ENCODE data around the gene UGT1A8. TPM values are rescaled to one million over a fixed set of nuclear protein-coding genes. Genes with fewer than 3 reads are reported as not detected.
"Not testable (repeated sequence)": the region's sequence is repeated elsewhere in the genome, so short reads cannot be mapped to it uniquely, and the experiment has no call there.

The UGT1A8 gene
- total RNA-seq, 2 experiments from 2014 or later: not detected

DNA sequence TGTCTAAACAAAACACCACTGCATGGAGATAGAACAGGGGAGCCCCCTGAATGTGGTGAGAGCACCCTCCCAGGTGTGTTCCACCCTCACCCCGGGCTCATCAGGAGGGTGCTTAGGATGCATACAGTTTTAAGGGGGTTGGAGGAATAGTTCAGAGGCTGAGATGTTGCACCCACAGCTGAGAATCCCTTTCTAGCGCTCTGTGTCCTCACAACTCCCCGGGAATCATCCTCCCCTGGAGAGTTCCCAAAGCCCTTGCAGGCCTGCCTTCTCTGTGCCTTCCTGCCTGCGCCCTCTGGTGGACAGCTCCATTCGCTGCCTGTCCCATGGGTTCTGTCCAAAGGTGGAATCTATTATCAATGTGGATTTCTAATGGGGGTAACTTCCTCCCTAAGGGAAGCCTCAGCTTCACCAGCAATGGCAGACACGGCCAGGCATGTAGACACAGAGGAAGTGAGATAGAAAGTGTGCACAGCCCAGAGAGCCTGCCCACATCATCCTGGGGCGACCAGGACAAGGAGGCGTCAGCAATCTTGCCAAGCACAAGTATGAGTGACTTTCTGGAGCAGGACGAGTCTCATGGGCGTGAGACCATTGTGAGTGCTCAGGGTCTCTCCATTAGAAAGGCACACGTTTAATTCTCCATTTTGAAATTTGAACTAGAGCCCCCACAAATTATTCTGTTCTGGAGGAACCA lies 94.0 kb downstream of the UGT1A8 start:
- peak; percentile 78 for DNase-seq
- Mint-ChIP-seq H3K4me3 (no peak overlapping the region), H3K27ac (no peak overlapping the region), H3K4me1 (ENCODE audit: low read depth) (peaks cover 16% of the 10 kb centered on the region), H3K36me3 (ENCODE audit: low read depth) (no peaks in the 10 kb centered on the region), H3K9me3 (ENCODE audit: insufficient read depth) (no peaks in the 10 kb centered on the region), H3K27me3 (ENCODE audit: low read depth) (peaks cover 12% of the 10 kb centered on the region)
- peak; percentile 84 for ATAC-seq
- ChIA-PET POLR2A (no interaction called here), CTCF (interaction anchor here (1.0 to 1.1 kb wide), 2 partner anchors 15 to 661 kb away, joined by 3 to 4 read pairs; no protein-coding TSS in a partner anchor)

DNA sequence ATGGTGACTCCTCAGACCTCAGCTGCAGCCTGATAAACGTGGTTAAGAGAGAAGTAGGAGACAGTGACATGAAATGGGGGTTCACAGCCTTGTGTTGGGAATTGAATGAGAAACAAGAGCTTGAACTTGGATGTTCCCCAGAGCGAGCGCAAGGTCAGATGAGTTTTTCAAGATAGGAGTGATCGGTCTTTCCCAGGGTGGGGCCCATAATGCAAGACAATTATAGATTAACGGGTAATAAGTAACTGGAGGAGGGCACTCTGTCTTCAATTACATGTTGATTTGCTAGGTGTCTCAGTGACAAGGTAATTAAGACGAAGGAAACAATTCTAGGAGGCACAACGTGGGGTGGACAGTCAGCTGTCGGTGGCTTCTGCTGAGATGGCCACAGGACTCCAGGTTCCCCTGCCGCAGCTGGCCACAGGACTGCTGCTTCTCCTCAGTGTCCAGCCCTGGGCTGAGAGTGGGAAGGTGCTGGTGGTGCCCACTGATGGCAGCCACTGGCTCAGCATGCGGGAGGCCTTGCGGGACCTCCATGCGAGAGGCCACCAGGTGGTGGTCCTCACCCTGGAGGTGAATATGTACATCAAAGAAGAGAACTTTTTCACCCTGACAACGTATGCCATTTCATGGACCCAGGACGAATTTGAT lies 95.3 kb downstream of the UGT1A8 start, which contains the start of gene UGT1A5:
Gene UGT1A5, plus strand, starts transcription at position 297 of the 651 bp plus-strand sequence. Its CDS starts 85 bp downstream, at position 382.
- H3K27me3 Mint-ChIP-seq (ENCODE audit: low read depth): peaks cover 12% of the 10 kb centered on the region
- no peaks in the 10 kb centered on the region for H3K36me3 Mint-ChIP-seq (ENCODE audit: low read depth)
- DNase-seq (no peak), ATAC-seq (no peak)
- no peak within 1 kb of the TSS for H3K27ac Mint-ChIP-seq
- ChIA-PET CTCF (interaction anchor here (0.7 kb wide), 1 partner anchor 236 kb away, joined by 3 read pairs; no protein-coding TSS in a partner anchor), POLR2A (no interaction called here)
- no peak within 1 kb of the TSS for H3K4me3 Mint-ChIP-seq
- H3K9me3 Mint-ChIP-seq (ENCODE audit: insufficient read depth): no peaks in the 10 kb centered on the region
- peaks cover 16% of the 10 kb centered on the region for H3K4me1 Mint-ChIP-seq (ENCODE audit: low read depth)

DNA sequence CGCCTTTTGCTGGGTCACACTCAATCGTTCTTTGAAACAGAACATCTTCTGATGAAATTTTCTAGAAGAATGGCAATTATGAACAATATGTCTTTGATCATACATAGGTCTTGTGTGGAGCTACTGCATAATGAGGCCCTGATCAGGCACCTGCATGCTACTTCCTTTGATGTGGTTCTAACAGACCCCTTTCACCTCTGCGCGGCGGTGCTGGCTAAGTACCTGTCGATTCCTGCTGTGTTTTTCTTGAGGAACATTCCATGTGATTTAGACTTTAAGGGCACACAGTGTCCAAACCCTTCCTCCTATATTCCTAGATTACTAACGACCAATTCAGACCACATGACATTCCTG lies 95.8 kb downstream of the UGT1A8 start:
- no peaks in the 10 kb centered on the region for H3K9me3 Mint-ChIP-seq (ENCODE audit: insufficient read depth)
- ChIA-PET POLR2A (no interaction called here), CTCF (no interaction called here)
- no peak for DNase-seq
- no peak for ATAC-seq
- H3K27me3 Mint-ChIP-seq (ENCODE audit: low read depth): peaks cover 12% of the 10 kb centered on the region
- peaks cover 16% of the 10 kb centered on the region for H3K4me1 Mint-ChIP-seq (ENCODE audit: low read depth)
- H3K27ac Mint-ChIP-seq: no peak overlapping the region
- no peak overlapping the region for H3K4me3 Mint-ChIP-seq
- no peaks in the 10 kb centered on the region for H3K36me3 Mint-ChIP-seq (ENCODE audit: low read depth)

DNA sequence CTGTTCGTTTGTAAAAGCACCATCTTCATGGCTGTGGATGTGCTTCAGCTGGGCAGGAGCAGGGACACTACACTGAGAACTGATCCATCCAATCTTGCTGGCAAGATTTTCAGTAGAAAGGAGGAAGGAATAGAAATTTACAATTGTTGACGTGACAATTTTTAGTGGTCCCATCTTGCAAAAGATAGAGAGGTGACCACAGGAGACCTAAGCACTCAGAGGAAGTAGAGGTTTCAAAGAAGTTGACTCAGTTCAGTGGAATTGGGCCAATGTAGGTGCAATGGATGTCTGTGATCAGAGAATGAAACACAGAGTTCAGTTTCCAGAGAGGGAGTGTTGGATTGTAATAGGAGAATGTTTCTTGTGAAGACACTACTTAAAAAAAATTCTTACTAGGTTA lies 96.7 kb downstream of the UGT1A8 start:
- ATAC-seq: no peak
- peaks cover 16% of the 10 kb centered on the region for H3K4me1 Mint-ChIP-seq (ENCODE audit: low read depth)
- H3K4me3 Mint-ChIP-seq: no peak overlapping the region
- ChIA-PET CTCF (no interaction called here), POLR2A (no interaction called here)
- H3K9me3 Mint-ChIP-seq (ENCODE audit: insufficient read depth): no peaks in the 10 kb centered on the region
- H3K36me3 Mint-ChIP-seq (ENCODE audit: low read depth): no peaks in the 10 kb centered on the region
- H3K27me3 Mint-ChIP-seq (ENCODE audit: low read depth): peaks cover 13% of the 10 kb centered on the region
- DNase-seq: no peak
- H3K27ac Mint-ChIP-seq: no peak overlapping the region

DNA sequence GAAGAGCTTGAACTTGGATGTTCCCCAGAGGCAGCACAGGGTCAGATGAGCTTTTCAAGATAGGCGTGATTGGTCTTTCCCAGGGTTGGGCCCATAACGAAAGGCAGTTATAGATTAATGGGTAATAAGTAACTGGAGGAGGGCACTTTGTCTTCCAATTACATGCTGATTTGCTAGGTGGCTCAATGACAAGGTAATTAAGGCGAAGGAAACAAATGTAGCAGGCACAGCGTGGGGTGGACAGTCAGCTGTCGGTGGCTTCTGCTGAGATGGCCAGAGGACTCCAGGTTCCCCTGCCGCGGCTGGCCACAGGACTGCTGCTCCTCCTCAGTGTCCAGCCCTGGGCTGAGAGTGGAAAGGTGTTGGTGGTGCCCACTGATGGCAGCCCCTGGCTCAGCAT lies 101.1 kb downstream of the UGT1A8 start, which contains the start of gene UGT1A4:
Gene UGT1A4, plus strand, starts transcription at position 185 of the 400 bp plus-strand sequence. Its CDS starts 85 bp downstream, at position 270.
- no peak within 1 kb of the TSS for H3K4me3 Mint-ChIP-seq
- H3K9me3 Mint-ChIP-seq (ENCODE audit: insufficient read depth): no peaks in the 10 kb centered on the region
- ChIA-PET CTCF (no interaction called here), POLR2A (no interaction called here)
- peaks cover 9% of the 10 kb centered on the region for H3K4me1 Mint-ChIP-seq (ENCODE audit: low read depth)
- ATAC-seq (no peak), DNase-seq (no peak)
- H3K36me3 Mint-ChIP-seq (ENCODE audit: low read depth): no peaks in the 10 kb centered on the region
- peaks cover 16% of the 10 kb centered on the region for H3K27me3 Mint-ChIP-seq (ENCODE audit: low read depth)
- H3K27ac Mint-ChIP-seq: no peak within 1 kb of the TSS

DNA sequence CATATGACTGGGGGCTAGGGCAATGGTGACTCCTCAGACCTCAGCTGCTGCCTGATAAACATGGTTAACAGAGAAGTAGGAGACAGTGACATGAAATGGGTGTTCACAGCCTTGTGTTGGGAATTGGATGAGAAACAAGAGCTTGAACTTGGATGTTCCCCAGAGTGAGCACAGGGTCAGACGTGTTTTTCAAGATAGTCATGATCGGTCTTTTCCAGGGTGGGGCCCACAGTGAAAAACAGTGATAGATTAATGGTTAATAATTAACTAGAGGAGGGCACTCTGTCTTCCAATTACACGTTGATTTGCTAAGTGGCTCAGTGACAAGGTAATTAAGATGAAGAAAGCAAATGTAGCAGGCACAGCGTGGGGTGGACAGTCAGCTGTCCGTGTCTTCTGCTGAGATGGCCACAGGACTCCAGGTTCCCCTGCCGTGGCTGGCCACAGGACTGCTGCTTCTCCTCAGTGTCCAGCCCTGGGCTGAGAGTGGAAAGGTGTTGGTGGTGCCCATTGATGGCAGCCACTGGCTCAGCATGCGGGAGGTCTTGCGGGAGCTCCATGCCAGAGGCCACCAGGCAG lies 111.4 kb downstream of the UGT1A8 start, which contains the start of gene UGT1A3:
Gene UGT1A3, plus strand, starts transcription at position 320 of the 579 bp plus-strand sequence. Its CDS starts 85 bp downstream, at position 405.
- H3K4me1 Mint-ChIP-seq (ENCODE audit: low read depth): no peaks in the 10 kb centered on the region
- H3K9me3 Mint-ChIP-seq (ENCODE audit: insufficient read depth): no peaks in the 10 kb centered on the region
- ATAC-seq: no peak
- no peak for DNase-seq
- H3K36me3 Mint-ChIP-seq (ENCODE audit: low read depth): no peaks in the 10 kb centered on the region
- peaks cover 5% of the 10 kb centered on the region for H3K27me3 Mint-ChIP-seq (ENCODE audit: low read depth)
- CTCF ChIA-PET: interaction anchor here (0.7 kb wide), 1 partner anchor 84 kb away, joined by 3 read pairs; no protein-coding TSS in a partner anchor
- POLR2A ChIA-PET: no interaction called here
- no peak within 1 kb of the TSS for H3K4me3 Mint-ChIP-seq
- no peak within 1 kb of the TSS for H3K27ac Mint-ChIP-seq

DNA sequence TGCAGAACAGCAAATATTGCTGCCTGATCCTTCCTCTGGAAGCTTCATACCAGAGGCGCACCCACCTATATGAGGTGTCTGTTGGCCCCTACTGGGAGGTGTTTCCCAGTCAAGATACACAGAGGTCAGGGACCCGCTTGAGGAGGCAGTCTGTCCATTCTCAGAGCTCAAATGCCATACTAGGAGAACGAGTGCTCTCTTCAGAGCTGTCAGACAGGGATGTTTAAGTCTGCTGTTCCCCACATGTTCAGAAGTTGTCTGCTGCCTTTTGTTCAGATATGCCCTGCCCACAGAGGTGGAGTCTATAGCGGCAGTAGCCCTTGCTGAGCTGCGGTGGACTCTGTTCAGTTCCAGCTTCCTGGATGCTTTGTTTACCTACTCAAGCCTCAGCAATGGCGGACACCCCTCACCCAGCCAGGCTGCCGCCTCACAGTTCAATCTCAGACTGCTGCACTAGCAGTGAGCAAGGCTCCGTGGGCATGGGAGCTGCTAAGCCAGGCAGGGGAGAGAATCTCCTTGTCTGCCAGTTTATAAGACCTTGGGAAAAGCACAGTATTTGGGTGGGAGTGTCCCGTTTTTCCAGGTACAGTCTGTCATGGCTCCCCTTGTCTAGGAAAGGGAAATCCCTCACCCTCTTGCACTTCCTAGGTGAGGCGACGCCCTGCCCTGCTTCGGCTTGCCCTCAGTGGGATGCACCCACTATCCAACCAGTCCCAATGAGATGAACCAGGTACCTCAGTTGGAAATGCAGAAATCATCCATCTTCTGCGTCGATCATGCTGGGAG lies 119.6 kb downstream of the UGT1A8 start:
- ATAC-seq; H3K36me3 Mint-ChIP-seq (ENCODE audit: low read depth); H3K9me3 Mint-ChIP-seq (ENCODE audit: insufficient read depth); H3K27ac Mint-ChIP-seq; DNase-seq; H3K4me1 Mint-ChIP-seq (ENCODE audit: low read depth); H3K4me3 Mint-ChIP-seq; CTCF ChIA-PET; POLR2A ChIA-PET: not testable (repeated sequence)
- peaks cover 34% of the 10 kb centered on the region for H3K27me3 Mint-ChIP-seq (ENCODE audit: low read depth)

DNA sequence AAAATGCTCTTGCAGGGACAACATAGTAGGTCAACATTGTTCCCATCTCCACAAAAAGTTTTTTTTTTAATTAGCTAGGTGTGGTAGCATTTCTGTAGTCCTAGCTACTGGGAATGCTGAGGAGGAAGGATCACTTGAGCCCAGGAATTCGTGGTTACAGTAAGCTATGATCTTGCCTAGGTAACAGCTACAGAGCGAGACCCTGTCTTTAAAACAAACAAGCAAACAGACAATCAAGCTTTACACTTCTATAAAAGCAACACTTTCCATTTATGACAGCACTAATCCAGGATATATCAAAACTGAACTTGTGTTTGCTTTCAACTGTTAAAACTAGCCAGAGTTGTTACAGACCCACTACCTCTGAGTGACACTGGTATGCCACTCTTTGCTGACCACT lies 123.4 kb downstream of the UGT1A8 start:
- Mint-ChIP-seq H3K9me3 (ENCODE audit: insufficient read depth) (no peaks in the 10 kb centered on the region), H3K27ac (no peak overlapping the region), H3K4me1 (ENCODE audit: low read depth) (no peaks in the 10 kb centered on the region), H3K36me3 (ENCODE audit: low read depth) (no peaks in the 10 kb centered on the region), H3K4me3 (no peak overlapping the region), H3K27me3 (ENCODE audit: low read depth) (peaks cover 20% of the 10 kb centered on the region)
- no peak for DNase-seq
- ChIA-PET POLR2A (no interaction called here), CTCF (no interaction called here)
- ATAC-seq: no peak

DNA sequence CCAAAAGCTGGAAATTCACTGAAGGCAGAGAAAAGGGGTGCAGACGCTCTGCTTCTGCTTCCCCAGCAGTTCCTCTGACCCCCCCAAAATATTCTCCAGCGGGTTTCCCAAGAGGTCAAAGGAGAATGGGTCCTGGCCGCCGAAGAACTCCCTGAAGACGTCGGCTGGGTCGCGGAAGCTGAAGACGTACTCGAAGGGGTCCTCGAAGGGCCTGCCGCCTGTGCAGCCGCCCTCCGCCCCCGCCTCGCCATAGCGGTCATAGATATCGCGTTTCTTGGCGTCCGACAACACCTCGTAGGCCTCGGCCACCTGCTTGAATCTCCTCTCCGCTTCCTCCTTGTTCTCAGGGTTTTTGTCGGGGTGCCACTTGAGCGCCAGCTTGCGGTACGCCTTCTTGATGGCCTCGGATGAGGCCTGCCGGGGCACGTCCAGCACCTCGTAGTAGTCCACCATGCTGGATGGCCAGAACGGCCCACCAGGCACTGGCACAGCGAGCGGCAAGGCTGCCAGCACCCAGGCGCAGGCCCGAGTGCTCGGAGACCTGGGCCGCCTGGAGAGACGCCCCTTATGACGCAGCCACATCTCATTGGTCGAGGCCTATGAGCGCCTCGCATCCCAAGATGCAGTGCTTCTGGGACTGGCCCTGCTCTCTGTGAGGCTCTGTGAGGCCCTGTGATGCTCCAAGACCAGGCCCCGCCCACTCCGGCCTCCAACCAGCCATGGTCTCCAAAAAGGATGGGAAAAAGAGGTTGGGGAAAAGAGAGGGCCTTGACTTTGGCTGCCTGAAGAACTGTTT lies 126.2 kb downstream of the UGT1A8 start:
- no peak for DNase-seq
- Mint-ChIP-seq H3K4me1 (ENCODE audit: low read depth) (no peaks in the 10 kb centered on the region), H3K9me3 (ENCODE audit: insufficient read depth) (no peaks in the 10 kb centered on the region), H3K27ac (no peak overlapping the region), H3K27me3 (ENCODE audit: low read depth) (peaks cover 23% of the 10 kb centered on the region), H3K4me3 (no peak overlapping the region), H3K36me3 (ENCODE audit: low read depth) (no peaks in the 10 kb centered on the region)
- ATAC-seq: no peak
- POLR2A ChIA-PET: no interaction called here
- CTCF ChIA-PET: no interaction called here

DNA sequence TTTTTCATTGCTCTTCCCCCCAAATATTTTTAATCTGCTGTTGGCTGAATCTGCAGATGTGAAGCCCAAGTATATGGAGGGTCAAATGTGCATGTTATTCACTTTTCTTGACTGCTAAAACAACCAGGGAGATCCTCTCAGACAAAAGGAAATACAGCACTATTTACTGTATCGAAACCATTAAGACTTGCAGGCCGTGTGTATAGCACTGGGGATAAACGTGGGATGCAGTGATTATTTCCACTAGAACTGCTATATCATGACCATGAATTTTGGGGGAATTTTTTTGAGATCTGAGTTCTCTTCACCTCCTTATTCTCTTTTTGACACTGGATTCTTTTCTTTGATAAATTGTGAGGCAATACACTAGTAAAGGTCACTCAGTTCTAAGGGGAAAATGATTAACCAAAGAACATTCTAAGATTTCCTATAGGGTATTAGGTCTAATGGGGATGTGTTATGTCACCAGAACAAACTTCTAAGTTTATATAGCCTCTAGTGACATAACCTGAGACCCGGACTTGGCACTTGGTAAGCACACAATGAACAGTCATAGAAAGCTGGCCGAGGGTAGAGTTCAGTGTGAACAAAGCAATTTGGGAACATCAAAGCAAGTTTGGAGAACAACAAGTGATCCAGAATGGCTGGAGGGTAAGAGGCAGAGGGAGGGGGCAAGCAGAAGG lies 127.8 kb downstream of the UGT1A8 start:
- CTCF ChIA-PET: no interaction called here
- no peak overlapping the region for H3K4me3 Mint-ChIP-seq
- H3K27ac Mint-ChIP-seq: no peak overlapping the region
- DNase-seq (no peak), ATAC-seq (no peak)
- POLR2A ChIA-PET: no interaction called here
- peaks cover 6% of the 10 kb centered on the region for H3K9me3 Mint-ChIP-seq (ENCODE audit: insufficient read depth)
- H3K4me1 Mint-ChIP-seq (ENCODE audit: low read depth): no peaks in the 10 kb centered on the region
- H3K27me3 Mint-ChIP-seq (ENCODE audit: low read depth): peaks cover 20% of the 10 kb centered on the region
- H3K36me3 Mint-ChIP-seq (ENCODE audit: low read depth): no peaks in the 10 kb centered on the region

DNA sequence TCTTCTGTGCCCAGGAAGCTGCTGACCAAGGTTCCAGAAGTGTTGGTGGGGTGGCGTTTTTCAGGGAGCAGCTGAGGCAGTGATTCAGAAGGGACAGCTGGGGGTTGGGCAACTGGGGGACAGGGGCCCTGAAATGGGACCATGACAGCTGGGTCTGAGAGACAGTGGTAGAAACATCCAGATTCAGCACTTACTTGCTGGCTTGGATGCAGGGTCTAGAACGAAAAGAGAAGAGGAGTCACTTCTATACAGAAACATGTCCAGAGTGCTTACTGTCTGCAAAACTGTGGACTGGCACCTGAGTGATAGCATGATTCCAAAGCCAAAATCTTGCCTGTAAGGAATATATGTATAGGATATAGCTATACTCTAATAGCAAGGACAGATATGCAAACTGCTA lies 128.4 kb downstream of the UGT1A8 start:
- H3K4me1 Mint-ChIP-seq (ENCODE audit: low read depth); H3K27ac Mint-ChIP-seq; POLR2A ChIA-PET; CTCF ChIA-PET; H3K9me3 Mint-ChIP-seq (ENCODE audit: insufficient read depth); ATAC-seq; H3K36me3 Mint-ChIP-seq (ENCODE audit: low read depth); H3K4me3 Mint-ChIP-seq; DNase-seq: not testable (repeated sequence)
- H3K27me3 Mint-ChIP-seq (ENCODE audit: low read depth): peaks cover 18% of the 10 kb centered on the region
